ENCODE results near the gene RAB7A. TPM values are rescaled to one million over a fixed set of nuclear protein-coding genes. Genes with fewer than 3 reads are reported as not detected.
A peak's percentile ranks its signal among the peaks of the same experiment; 100 is the strongest.

The RAB7A gene
- total RNA-seq, 1 donor from 2014 or later: 216 TPM

DNA sequence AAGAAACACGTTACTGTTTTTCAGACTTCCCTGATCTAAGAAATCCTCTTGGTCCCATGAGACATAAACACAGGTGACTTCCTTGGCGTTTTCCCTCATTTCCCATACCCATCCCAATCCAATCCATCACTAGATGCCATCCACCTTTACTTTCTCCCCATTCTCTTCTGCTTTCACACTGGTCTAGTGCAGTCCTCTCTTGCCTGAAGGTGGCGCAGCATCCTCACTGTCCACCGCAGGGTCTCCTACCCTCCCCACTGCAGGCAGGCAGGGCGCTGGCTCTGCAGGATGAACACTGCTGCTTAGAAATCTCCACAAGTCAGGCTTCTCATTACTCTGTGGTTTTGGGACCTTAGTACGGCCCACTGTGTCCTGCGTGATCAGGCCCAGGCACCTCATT, 58.2 kb downstream of the RAB7A start:
- no peaks in the 10 kb centered on the region for H3K27me3 Mint-ChIP-seq (ENCODE audit: low read depth)
- no peaks in the 10 kb centered on the region for H3K9me3 Mint-ChIP-seq (ENCODE audit: low read depth)
- DNase-seq (ENCODE audit: low spot score): no peak
- TF ChIP-seq, protein P1, sequence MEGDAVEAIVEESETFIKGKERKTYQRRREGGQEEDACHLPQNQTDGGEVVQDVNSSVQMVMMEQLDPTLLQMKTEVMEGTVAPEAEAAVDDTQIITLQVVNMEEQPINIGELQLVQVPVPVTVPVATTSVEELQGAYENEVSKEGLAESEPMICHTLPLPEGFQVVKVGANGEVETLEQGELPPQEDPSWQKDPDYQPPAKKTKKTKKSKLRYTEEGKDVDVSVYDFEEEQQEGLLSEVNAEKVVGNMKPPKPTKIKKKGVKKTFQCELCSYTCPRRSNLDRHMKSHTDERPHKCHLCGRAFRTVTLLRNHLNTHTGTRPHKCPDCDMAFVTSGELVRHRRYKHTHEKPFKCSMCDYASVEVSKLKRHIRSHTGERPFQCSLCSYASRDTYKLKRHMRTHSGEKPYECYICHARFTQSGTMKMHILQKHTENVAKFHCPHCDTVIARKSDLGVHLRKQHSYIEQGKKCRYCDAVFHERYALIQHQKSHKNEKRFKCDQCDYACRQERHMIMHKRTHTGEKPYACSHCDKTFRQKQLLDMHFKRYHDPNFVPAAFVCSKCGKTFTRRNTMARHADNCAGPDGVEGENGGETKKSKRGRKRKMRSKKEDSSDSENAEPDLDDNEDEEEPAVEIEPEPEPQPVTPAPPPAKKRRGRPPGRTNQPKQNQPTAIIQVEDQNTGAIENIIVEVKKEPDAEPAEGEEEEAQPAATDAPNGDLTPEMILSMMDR (IDR thresholded peaks at IDR 0.05): peak; percentile 62
- no peak overlapping the region for H3K27ac Mint-ChIP-seq (ENCODE audit: unreplicated experiment)
- no peak overlapping the region for H3K4me3 Mint-ChIP-seq (ENCODE audit: unreplicated experiment)
- H3K4me1 Mint-ChIP-seq (ENCODE audit: low read depth): peaks cover 71% of the 10 kb centered on the region
- no peaks in the 10 kb centered on the region for H3K36me3 Mint-ChIP-seq (ENCODE audit: low read depth)

DNA sequence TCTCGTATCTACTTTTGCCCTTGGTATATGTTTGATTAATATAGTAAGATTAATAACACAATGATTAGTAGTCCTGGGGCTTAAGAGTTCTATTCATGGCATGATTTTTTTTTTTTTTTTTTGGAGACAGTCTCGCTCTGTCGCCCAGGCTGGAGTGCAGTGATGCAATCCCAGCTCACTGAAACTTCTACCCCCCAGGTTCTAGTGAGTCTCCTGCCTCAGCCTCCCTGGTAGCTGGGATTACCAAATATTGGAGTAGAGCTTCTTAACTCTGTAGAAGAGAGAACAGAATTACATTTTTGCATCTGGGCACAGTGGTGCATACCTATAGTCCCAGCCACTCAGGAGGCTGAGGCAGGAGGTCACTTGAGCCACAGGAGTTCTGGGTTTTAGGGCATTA, 58.9 kb downstream of the RAB7A start:
- H3K36me3 Mint-ChIP-seq (ENCODE audit: low read depth): no peaks in the 10 kb centered on the region
- H3K4me3 Mint-ChIP-seq (ENCODE audit: unreplicated experiment): no peak overlapping the region
- TF ChIP-seq, protein P1 (IDR thresholded peaks at IDR 0.05): no peak
- DNase-seq (ENCODE audit: low spot score): no peak
- no peaks in the 10 kb centered on the region for H3K27me3 Mint-ChIP-seq (ENCODE audit: low read depth)
- H3K27ac Mint-ChIP-seq (ENCODE audit: unreplicated experiment): peak overlapping the region; percentile 28
- no peaks in the 10 kb centered on the region for H3K9me3 Mint-ChIP-seq (ENCODE audit: low read depth)
- peaks cover 68% of the 10 kb centered on the region for H3K4me1 Mint-ChIP-seq (ENCODE audit: low read depth)

DNA sequence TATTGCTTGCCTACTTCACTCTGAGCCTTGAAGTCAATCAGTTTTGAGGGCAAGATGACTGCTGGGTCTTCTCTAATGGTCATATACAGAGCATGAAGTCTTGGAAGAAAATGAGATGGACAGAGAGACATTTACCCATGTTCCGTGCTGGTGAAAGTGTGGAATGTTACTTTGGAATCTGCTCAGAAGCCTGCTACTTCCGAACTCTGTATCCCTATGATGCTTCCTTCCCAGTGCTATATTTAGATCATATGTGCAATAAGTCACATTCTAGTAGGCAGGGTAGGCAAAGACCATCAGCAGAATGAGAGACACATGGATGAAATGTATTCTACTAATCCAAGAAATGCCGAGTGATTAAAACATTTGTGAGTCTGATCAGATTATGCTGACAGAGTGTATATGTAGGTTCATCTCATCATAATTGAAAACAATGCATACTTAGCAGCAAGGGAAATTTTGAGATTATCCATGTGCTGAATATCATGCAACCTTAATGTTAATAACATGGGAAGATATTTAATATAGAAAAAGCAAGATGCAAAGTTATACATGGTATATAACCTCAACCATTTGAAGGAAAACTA, 60.5 kb downstream of the RAB7A start:
- Mint-ChIP-seq H3K4me1 (ENCODE audit: low read depth) (peaks cover 59% of the 10 kb centered on the region), H3K36me3 (ENCODE audit: low read depth) (no peaks in the 10 kb centered on the region), H3K27me3 (ENCODE audit: low read depth) (no peaks in the 10 kb centered on the region), H3K27ac (ENCODE audit: unreplicated experiment) (peak overlapping the region; percentile 45), H3K9me3 (ENCODE audit: low read depth) (no peaks in the 10 kb centered on the region), H3K4me3 (ENCODE audit: unreplicated experiment) (no peak overlapping the region)
- no peak for DNase-seq (ENCODE audit: low spot score)
- TF ChIP-seq, protein P1 (IDR thresholded peaks at IDR 0.05): no peak

DNA sequence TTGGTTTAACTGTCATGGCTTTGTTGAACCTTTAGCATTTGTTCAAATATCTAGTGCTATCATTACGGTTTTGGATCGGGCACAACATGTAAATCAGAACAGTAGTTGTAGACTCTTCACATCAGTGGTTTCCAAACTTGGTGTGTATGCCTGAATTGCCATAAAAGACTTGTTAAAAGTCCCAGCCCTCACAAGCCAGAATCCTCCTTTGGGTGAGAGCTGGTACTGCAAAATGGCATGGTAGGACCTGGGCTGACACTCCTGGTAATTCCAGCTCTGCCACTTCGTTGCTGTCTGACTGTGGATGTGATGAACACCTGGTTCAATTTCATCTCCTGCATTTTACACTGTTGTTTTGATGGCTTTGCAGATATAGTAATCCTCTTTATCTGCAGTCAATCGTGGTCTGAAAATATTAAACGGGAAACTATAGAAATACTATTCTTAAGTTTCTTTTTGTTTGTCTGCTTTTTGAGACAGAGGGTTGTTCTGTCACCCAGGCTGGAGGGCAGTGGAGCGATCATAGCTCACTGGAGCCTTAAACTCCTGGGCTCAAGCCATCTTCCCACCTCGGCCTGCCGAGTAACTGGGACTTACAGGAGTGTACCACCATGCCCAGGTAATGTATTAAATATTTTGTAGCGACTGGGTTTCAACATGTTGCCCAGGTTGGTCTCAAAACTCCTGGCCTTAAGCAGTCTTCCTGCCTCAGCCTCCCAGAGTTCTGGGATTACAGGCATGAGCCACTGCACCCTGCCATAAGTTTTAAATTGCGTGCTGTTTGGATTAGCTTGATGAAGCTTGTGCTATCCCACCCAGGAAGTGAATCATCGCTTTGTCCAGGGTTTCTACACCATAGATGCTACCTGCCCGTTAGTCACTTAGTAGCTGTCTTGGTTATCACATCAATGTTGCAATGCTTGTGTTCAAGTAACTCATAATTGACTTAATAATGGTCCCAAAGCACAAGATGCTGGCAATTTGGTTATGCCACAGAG, 61.6 kb downstream of the RAB7A start:
- H3K27me3 Mint-ChIP-seq (ENCODE audit: low read depth): no peaks in the 10 kb centered on the region
- peaks cover 54% of the 10 kb centered on the region for H3K4me1 Mint-ChIP-seq (ENCODE audit: low read depth)
- TF ChIP-seq, protein P1 (IDR thresholded peaks at IDR 0.05): peak; percentile 49
- H3K27ac Mint-ChIP-seq (ENCODE audit: unreplicated experiment): peak overlapping the region; percentile 50
- no peaks in the 10 kb centered on the region for H3K9me3 Mint-ChIP-seq (ENCODE audit: low read depth)
- H3K36me3 Mint-ChIP-seq (ENCODE audit: low read depth): no peaks in the 10 kb centered on the region
- no peak for DNase-seq (ENCODE audit: low spot score)
- no peak overlapping the region for H3K4me3 Mint-ChIP-seq (ENCODE audit: unreplicated experiment)

DNA sequence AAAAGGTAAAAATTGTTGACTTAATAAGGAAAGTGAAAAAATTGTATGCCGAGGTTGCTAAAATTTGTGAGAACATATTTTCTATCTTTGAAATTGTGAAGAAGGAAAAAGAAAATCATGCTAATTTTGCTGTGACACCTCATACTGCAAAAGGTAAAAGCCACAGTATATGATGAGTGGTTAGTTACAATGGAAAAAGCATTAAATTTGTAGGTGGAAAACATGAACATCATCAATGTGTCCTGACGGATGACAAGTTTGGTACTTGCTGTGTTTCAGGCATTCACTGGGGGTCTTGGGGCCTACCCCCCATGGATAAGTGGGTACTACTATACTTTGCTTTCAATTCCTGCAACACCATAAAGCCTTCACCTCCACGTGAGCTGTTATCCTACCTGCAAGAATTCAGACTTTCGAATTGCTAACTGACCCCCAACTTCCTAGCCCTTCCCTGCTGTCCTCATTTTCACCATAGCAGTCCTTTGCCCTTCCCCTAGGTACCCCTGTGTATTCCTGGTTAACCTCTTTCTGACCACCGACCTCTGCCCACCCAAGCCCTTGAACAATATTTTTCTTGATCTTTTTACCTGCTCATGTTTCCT, 62.4 kb downstream of the RAB7A start:
- Mint-ChIP-seq H3K27me3 (ENCODE audit: low read depth) (no peaks in the 10 kb centered on the region), H3K4me1 (ENCODE audit: low read depth) (peaks cover 55% of the 10 kb centered on the region), H3K9me3 (ENCODE audit: low read depth) (no peaks in the 10 kb centered on the region), H3K36me3 (ENCODE audit: low read depth) (no peaks in the 10 kb centered on the region), H3K4me3 (ENCODE audit: unreplicated experiment) (no peak overlapping the region), H3K27ac (ENCODE audit: unreplicated experiment) (peak overlapping the region; percentile 71)
- TF ChIP-seq, protein P1 (IDR thresholded peaks at IDR 0.05): no peak
- DNase-seq (ENCODE audit: low spot score): no peak

All from chondrocyte (in vitro differentiated cells).